ENCODE data around the gene EVA1B.

EVA1B gene

GRCh38 chr1:36284517-36284916 lies 38.9 kb downstream of the EVA1B start:
- H3K4me3 ChIP-seq (ENCODE audit: low read length): no peak overlapping the region
- TF ChIP-seq CTCF (conservative IDR thresholded peaks at IDR 0.05; ENCODE audit: low read depth, low read length): no peak
- no peak for DNase-seq (ENCODE audit: low read depth)

DNA sequence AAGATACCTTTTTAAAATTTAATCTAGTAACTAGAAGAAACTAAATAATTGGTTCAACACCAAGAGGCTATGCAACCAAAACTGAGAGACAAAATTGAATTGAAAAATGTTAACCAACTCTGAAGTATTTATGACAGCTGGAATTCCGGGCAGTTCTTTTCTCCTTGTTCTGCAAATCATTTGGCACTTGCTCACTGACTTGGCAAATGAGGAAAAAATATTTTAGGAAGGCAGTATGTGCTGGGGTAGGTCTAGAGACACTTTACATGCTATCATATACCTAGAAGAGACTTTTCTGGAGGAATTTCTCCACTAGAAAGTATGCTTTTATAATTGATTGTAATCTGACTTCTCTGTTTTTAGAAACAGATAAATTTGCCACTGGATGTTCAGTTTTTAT lies 39.4 kb downstream of the EVA1B start:
- no peak overlapping the region for H3K4me3 ChIP-seq (ENCODE audit: low read length)
- no peak for DNase-seq (ENCODE audit: low read depth)
- TF ChIP-seq CTCF (conservative IDR thresholded peaks at IDR 0.05; ENCODE audit: low read depth, low read length): no peak

DNA sequence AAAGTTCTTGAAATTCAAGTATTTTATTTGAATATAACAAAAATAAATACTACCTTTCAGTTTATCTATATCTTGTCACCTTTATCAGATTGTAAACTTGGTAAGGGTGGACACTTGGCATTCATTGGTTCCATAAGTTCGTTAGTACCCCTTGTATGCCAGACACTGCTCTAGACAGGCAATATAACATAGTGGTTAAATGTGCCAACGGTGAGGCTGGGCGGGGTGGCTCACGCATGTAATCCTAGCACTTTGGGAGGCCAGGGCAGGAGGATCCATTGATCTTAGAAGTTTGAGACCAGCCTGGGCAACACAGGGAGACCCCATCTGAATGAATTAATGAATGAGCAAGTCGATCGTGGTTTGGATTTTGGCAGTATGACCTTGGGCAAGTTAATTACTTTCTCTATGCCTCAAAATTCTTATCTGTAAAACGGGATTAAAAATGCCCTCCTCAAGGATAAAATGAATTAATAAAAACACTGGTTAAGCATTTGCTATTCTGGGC lies 43.6 kb downstream of the EVA1B start:
- no peak for TF ChIP-seq CTCF (conservative IDR thresholded peaks at IDR 0.05; ENCODE audit: low read depth, low read length)
- DNase-seq (ENCODE audit: low read depth): no peak
- H3K4me3 ChIP-seq (ENCODE audit: low read length): no peak overlapping the region

DNA sequence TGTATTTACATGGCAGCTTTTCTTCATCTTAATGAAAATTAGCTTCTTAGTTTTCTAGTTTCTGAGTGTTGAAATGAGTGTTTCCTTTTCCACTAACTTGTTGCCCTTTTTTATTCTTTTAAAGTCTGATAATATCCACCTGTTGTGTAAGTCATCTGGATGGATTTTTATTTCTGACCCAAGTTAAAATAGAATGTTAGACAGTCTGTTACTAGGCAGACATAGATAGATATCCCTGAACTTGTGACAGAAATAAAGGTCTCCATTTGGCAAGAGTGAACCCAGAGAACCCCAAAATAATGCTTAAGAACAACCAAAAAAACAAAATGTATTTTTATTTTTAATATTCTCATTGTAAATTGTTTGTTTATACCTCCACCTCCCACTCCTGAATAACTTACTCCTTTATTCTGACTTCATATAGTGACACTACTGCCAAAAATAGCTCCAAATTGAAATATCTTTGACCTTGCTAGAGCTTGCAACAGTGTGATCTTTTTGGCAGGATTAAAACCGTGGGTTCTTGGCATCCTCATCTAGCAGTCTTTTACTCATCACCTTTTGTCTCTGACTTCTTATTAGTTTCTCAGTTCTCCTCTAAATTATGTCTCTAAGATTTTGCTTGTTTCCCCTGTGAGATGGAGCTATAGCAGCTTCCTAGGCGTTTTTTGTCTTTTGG lies 44.2 kb downstream of the EVA1B start:
- no peak for TF ChIP-seq CTCF (conservative IDR thresholded peaks at IDR 0.05; ENCODE audit: low read depth, low read length)
- no peak overlapping the region for H3K4me3 ChIP-seq (ENCODE audit: low read length)
- DNase-seq (ENCODE audit: low read depth): no peak

DNA sequence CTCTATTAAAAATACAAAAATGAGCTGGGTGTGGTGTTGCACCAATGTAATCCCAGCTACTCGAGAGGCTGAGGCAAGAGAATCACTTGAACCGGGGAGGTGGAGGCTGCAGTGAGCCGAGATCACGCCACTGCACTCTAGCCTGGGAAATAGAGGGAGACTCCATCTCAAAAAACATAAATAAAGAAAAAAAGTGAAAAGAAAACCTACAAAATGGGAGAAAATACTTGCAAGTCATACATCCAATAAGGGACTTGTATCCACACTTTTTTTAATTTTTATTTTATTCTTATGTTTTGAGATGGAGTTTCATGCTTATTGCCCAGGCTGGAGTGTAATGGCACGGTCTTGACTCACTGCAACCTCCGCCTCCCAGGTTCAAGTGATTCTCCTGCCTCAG lies 46.8 kb downstream of the EVA1B start:
- no peak for DNase-seq (ENCODE audit: low read depth)
- TF ChIP-seq CTCF (conservative IDR thresholded peaks at IDR 0.05; ENCODE audit: low read depth, low read length): no peak
- H3K4me3 ChIP-seq (ENCODE audit: low read length): no peak overlapping the region

DNA sequence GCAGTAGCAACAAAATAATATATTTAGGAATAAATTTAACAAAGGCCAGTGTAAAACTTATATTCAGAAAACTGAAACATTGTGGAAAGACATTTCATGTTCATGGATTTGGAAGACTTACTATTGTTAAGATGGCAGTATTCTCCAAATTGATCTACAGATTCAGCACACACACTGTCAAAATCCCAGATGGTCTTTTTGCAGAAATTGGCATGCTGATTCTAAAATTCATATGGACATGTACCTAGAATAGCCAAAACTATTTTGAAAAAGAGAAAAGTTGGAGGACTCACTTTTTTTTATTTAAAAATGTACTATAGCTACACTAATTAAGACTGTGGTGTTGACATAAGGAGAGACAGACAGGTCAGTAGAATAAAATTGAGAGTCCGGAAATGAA lies 49.2 kb downstream of the EVA1B start:
- TF ChIP-seq CTCF (conservative IDR thresholded peaks at IDR 0.05; ENCODE audit: low read depth, low read length): no peak
- no peak for DNase-seq (ENCODE audit: low read depth)
- no peak overlapping the region for H3K4me3 ChIP-seq (ENCODE audit: low read length)

DNA sequence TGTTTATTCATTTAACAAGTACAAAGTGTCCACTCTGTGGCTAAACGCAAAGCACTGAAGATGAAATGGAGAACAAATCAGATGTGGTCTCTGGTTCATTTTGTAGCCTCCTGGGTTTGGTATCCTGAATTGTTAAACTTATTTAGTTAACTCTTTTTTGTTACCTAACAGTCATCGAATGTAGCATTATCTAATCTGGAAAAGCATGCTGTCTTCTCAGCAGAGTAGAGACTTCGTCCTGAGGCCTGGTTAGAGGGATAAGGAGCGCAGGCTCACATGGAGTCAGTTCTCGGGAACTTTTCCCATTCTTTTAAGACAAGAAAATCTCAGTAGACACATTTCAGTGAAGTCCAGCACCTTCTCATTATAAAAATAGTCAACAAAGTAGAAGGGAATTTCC lies 50.4 kb downstream of the EVA1B start:
- TF ChIP-seq CTCF (conservative IDR thresholded peaks at IDR 0.05; ENCODE audit: low read depth, low read length): no peak
- no peak overlapping the region for H3K4me3 ChIP-seq (ENCODE audit: low read length)
- DNase-seq (ENCODE audit: low read depth): no peak

Data from retinal pigment epithelial cell (primary cell).